Heart left ventricle (tissue), 16 donors: ENCODE data around the gene CMC2. TPM values are rescaled to one million over a fixed set of nuclear protein-coding genes. Genes with fewer than 3 reads are reported as not detected.

ENCODE experiments used
- ATAC-seq, 4 donors: fragments of 200-7000 bp; cut with Tn5 transposase; one replicate each; pipeline ENCODE4 v1.9.1; 2020 to 2022; ENCODE audit warnings: moderate library complexity in 4 of 4, mild to moderate bottlenecking in 3 of 4, moderate number of reproducible peaks in 1 of 4
- DNase-seq, 5 donors: peaks; one replicate each; pipeline ENCODE4 v3.0.0-alpha.2; 2020
- H3K27ac ChIP-seq, 12 donors: fragments of 200-600 bp; sonication (generic) in 4 of 12; one replicate each; pipeline versions ENCODE4 v1.5.0 to v1.8.0; 2016 to 2022; ENCODE audit warnings: mild to moderate bottlenecking in 2 of 12
- H3K27me3 ChIP-seq, 9 donors: fragments of 200-600 bp; sonication (generic) in 2 of 9; one replicate each; pipeline versions ENCODE4 v1.5.1 to v1.8.0; 2016 to 2022; ENCODE audit warnings: mild to moderate bottlenecking in 3 of 9
- H3K36me3 ChIP-seq, 9 donors: fragments of 200-600 bp; sonication (generic) in 2 of 9; one replicate each; pipeline versions ENCODE4 v1.5.0 to v1.8.0; 2018 to 2022; ENCODE audit warnings: mild to moderate bottlenecking in 2 of 9
- H3K4me1 ChIP-seq, 12 donors: fragments of 200-600 bp; sonication (generic) in 4 of 12; one replicate each; pipeline versions ENCODE4 v1.5.0 to v1.8.0; 2016 to 2022; ENCODE audit warnings: mild to moderate bottlenecking in 3 of 12
- H3K4me3 ChIP-seq, 12 donors: fragments of 200-600 bp; sonication (generic) in 4 of 12; one replicate each; pipeline versions ENCODE4 v1.5.0 to v1.8.0; 2017 to 2022; ENCODE audit warnings: mild to moderate bottlenecking in 9 of 12, moderate library complexity in 4 of 12
- H3K9me3 ChIP-seq, 12 donors: fragments of 200-600 bp; sonication (generic) in 4 of 12; one replicate each; pipeline versions ENCODE4 v1.5.0 to v1.8.0; 2016 to 2022; ENCODE audit warnings: mild to moderate bottlenecking in 1 of 12
- CTCF ChIP-seq, 12 donors: fragments of 200-600 bp; sonication (generic) in 4 of 12; IDR thresholded peaks; one replicate each; pipeline versions ENCODE4 v1.5.0 to v1.8.0; 2018 to 2022; ENCODE audit warnings: antibody characterized with exemption in 12 of 12, mild to moderate bottlenecking in 5 of 12
- POLR2A ChIP-seq, 2 donors: fragments of 450-650 bp; IDR thresholded peaks; one replicate each; pipeline ENCODE4 v1.6.1; 2017; ENCODE audit warnings: antibody characterized with exemption in 2 of 2, mild to moderate bottlenecking in 2 of 2, moderate library complexity in 2 of 2
- WGBS, 4 donors: extraction: QIAGEN DNeasy Blood & Tissue Kit in 2 of 4; methylation state at CpG; one replicate each; pipeline versions ENCODE4 v1.1.5 to v1.1.7; 2013 to 2018; 5-methylcytosine and 5-hydroxymethylcytosine counted together
- intact Hi-C, 10 donors: fragments of 100-400 bp; cut with DNase I; formaldehyde crosslinking; loops; one replicate each; pipeline versions ENCODE4 v1.11.1 to v1.14.2; 2022
- polyA plus RNA-seq, 2 donors: library from polyadenylated mRNA; stranded (reverse); fragments of 200-250 nt; gene quantifications; one replicate each; pipeline ENCODE4 v1.2.3, GENCODE V29; 2013
- total RNA-seq, 9 donors: library from RNA; depleted of rRNA in 2 of 9; stranded (reverse); fragments of >200 nt in 2 of 9; fragmentation: NEBNext Ultra II Directional in 3 of 9; extraction: Animal tissue kit (Norgen Biotek cat#: 25700) in 3 of 9; gene quantifications; one replicate each; pipeline versions ENCODE4 v1.1.0 to v1.2.4, GENCODE V29; 2016 to 2023
- donor health status: ischemic (EF 13 %, LVEDD 7.1; RV severe dilation, severe dysfunction).
- donor health status: healthy with polysubstance abuse.
- donor health status: DM: no; HTN: yes; CAD: no.
- donor health status: DM: no; HTN: no; CAD: no.
- donor health status: ischemic (EF 25% LVEDD 6.9; RV normal size, moderate dysfunction).
- donor health status: ischemic (EF 25% LVEDD 5.7; RV mildly dilated, moderate dysfunction).
- donor health status: healthy.
- donor health status: DM: yes; HTN: yes; CAD: no.
- donor health status: ischemic (EF 35%, LVEDD 5.7; RV mildly dilated, moderate dysfunction).
- donor health status: nonischemic (EF 11% LVEDD 7.7; RV severe dilation, severe dysfunction).
- donor health status: DM: yes; HTN: yes; CAD: no.
- donor health status: PGD.
- donor health status: ischemic (EF 29% LVEDD 5.4; RV normal size, mild dysfunction).
- donor health status: nonischemic (EF 23%, LVEDD 6.1; RV moderate dilation, normal function).

Gene CMC2
- total and polyA plus RNA-seq, 11 donors = 89.0 to 377 (median 134) TPM

- no peak for DNase-seq
- WGBS, 4 donors = 94 to 97% (median 96%) methylated on average over 4 of the region's 4 CpGs
- no peak overlapping the region for H3K4me3 ChIP-seq
- no peak overlapping the region for H3K27ac ChIP-seq
- no peaks in the 10 kb centered on the region for H3K4me1 ChIP-seq
- H3K27me3 ChIP-seq = no peaks in the 10 kb centered on the region
- ATAC-seq = no peak
- H3K36me3 ChIP-seq = peaks cover 0 to 61% (median 22%) of the 10 kb centered on the region in 9 donors
- H3K9me3 ChIP-seq = no peaks in the 10 kb centered on the region
- TF ChIP-seq CTCF (IDR thresholded peaks at IDR 0.05) (no peak), POLR2A (IDR thresholded peaks at IDR 0.05) (no peak)
- intact Hi-C loops = no loop called here
Observed at GRCh38 chr16:81026429-81026828, 19.7 kb upstream of the CMC2 start.

- 93 to 95% (median 95%) methylated on average over 2 of the region's 2 CpGs for WGBS, 4 donors
- ATAC-seq (no peak), DNase-seq (no peak)
- no peak overlapping the region for H3K27ac ChIP-seq
- H3K36me3 ChIP-seq = peaks cover 0 to 97% (median 65%) of the 10 kb centered on the region in 9 donors
- no peak for TF ChIP-seq POLR2A (IDR thresholded peaks at IDR 0.05)
- TF ChIP-seq CTCF (IDR thresholded peaks at IDR 0.05) = no peak
- H3K4me3 ChIP-seq = no peak overlapping the region
- intact Hi-C loops = no loop called here
- no peaks in the 10 kb centered on the region for H3K4me1 ChIP-seq
- H3K27me3 ChIP-seq = no peaks in the 10 kb centered on the region
- no peaks in the 10 kb centered on the region for H3K9me3 ChIP-seq
Observed at GRCh38 chr16:81018496-81018895, 11.8 kb upstream of the CMC2 start.

GRCh38 chr16:81014672-81015071 is 8.0 kb upstream of the CMC2 start:
- Histone ChIP-seq H3K27me3 (no peaks in the 10 kb centered on the region), H3K4me3 (no peak overlapping the region), H3K36me3 (peaks cover 0 to 75% (median 40%) of the 10 kb centered on the region in 9 donors), H3K4me1 (no peaks in the 10 kb centered on the region), H3K9me3 (no peaks in the 10 kb centered on the region), H3K27ac (no peak overlapping the region)
- DNase-seq (no peak), ATAC-seq (no peak)
- intact Hi-C loops = no loop called here
- TF ChIP-seq POLR2A (IDR thresholded peaks at IDR 0.05) (no peak), CTCF (IDR thresholded peaks at IDR 0.05) (no peak)
- 89 to 97% (median 94%) methylated on average over 2 of the region's 2 CpGs for WGBS, 4 donors

- 92 to 97% (median 93%) methylated on average over 3 of the region's 3 CpGs for WGBS, 4 donors
- peaks cover 0 to 59% (median 29%) of the 10 kb centered on the region in 9 donors for H3K36me3 ChIP-seq
- no peak overlapping the region for H3K4me3 ChIP-seq
- ATAC-seq (no peak), DNase-seq (no peak)
- no peak overlapping the region for H3K27ac ChIP-seq
- no peaks in the 10 kb centered on the region for H3K27me3 ChIP-seq
- intact Hi-C loops = no loop called here
- H3K4me1 ChIP-seq = peaks cover 0 to 6% (median 0%) of the 10 kb centered on the region in 12 donors
- no peaks in the 10 kb centered on the region for H3K9me3 ChIP-seq
- TF ChIP-seq CTCF (IDR thresholded peaks at IDR 0.05) = no peak
Observed at GRCh38 chr16:81012974-81013373, 6.3 kb upstream of the CMC2 start.
